HL-60 (cell line): ENCODE measurements around the gene ZBTB40.
A peak's percentile ranks its signal among the peaks of the same experiment; 100 is the strongest.

ENCODE experiments used
- GABPA ChIP-seq: IDR thresholded peaks from 2 replicates; pipeline ENCODE4 v1.6.1; 2012; ENCODE audit warnings: low read depth
- POLR2AphosphoS5 ChIP-seq: IDR thresholded peaks from 2 replicates; pipeline ENCODE4 v1.6.1; 2012; ENCODE audit warnings: low read depth
- SPI1 ChIP-seq: IDR thresholded peaks from 2 replicates; pipeline ENCODE4 v1.6.1; 2012; ENCODE audit warnings: low read depth, mild to moderate bottlenecking, borderline replicate concordance
- TF ChIP-seq, protein P1 (sequence below): IDR thresholded peaks from one replicate; pipeline ENCODE4 v1.5.1; 2011; ENCODE audit warnings: low read length, control low read depth, inconsistent platforms; ENCODE audit not compliant: insufficient read depth
- TF ChIP-seq, protein P2 (sequence below): IDR thresholded peaks from 2 replicates; pipeline ENCODE4 v1.6.1; 2012; ENCODE audit warnings: low read depth; ENCODE audit not compliant: insufficient replicate concordance

GRCh38 chr1:22451702-22452480 is at the start of gene ZBTB40:
- peak; percentile 80 for TF ChIP-seq POLR2AphosphoS5
- TF ChIP-seq, protein P1, sequence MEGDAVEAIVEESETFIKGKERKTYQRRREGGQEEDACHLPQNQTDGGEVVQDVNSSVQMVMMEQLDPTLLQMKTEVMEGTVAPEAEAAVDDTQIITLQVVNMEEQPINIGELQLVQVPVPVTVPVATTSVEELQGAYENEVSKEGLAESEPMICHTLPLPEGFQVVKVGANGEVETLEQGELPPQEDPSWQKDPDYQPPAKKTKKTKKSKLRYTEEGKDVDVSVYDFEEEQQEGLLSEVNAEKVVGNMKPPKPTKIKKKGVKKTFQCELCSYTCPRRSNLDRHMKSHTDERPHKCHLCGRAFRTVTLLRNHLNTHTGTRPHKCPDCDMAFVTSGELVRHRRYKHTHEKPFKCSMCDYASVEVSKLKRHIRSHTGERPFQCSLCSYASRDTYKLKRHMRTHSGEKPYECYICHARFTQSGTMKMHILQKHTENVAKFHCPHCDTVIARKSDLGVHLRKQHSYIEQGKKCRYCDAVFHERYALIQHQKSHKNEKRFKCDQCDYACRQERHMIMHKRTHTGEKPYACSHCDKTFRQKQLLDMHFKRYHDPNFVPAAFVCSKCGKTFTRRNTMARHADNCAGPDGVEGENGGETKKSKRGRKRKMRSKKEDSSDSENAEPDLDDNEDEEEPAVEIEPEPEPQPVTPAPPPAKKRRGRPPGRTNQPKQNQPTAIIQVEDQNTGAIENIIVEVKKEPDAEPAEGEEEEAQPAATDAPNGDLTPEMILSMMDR: no peak
- no peak for TF ChIP-seq GABPA
- TF ChIP-seq SPI1: no peak; the same call in 1 of the 2 replicates
- TF ChIP-seq, protein P2, sequence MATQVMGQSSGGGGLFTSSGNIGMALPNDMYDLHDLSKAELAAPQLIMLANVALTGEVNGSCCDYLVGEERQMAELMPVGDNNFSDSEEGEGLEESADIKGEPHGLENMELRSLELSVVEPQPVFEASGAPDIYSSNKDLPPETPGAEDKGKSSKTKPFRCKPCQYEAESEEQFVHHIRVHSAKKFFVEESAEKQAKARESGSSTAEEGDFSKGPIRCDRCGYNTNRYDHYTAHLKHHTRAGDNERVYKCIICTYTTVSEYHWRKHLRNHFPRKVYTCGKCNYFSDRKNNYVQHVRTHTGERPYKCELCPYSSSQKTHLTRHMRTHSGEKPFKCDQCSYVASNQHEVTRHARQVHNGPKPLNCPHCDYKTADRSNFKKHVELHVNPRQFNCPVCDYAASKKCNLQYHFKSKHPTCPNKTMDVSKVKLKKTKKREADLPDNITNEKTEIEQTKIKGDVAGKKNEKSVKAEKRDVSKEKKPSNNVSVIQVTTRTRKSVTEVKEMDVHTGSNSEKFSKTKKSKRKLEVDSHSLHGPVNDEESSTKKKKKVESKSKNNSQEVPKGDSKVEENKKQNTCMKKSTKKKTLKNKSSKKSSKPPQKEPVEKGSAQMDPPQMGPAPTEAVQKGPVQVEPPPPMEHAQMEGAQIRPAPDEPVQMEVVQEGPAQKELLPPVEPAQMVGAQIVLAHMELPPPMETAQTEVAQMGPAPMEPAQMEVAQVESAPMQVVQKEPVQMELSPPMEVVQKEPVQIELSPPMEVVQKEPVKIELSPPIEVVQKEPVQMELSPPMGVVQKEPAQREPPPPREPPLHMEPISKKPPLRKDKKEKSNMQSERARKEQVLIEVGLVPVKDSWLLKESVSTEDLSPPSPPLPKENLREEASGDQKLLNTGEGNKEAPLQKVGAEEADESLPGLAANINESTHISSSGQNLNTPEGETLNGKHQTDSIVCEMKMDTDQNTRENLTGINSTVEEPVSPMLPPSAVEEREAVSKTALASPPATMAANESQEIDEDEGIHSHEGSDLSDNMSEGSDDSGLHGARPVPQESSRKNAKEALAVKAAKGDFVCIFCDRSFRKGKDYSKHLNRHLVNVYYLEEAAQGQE: no peak
